ENCODE data around the gene HDAC4. TPM values are rescaled to one million over a fixed set of nuclear protein-coding genes. Genes with fewer than 3 reads are reported as not detected.

HDAC4 gene
- total and polyA plus RNA-seq, 12 donors = 3.7 to 40.0 (median 25.5) TPM

DNA sequence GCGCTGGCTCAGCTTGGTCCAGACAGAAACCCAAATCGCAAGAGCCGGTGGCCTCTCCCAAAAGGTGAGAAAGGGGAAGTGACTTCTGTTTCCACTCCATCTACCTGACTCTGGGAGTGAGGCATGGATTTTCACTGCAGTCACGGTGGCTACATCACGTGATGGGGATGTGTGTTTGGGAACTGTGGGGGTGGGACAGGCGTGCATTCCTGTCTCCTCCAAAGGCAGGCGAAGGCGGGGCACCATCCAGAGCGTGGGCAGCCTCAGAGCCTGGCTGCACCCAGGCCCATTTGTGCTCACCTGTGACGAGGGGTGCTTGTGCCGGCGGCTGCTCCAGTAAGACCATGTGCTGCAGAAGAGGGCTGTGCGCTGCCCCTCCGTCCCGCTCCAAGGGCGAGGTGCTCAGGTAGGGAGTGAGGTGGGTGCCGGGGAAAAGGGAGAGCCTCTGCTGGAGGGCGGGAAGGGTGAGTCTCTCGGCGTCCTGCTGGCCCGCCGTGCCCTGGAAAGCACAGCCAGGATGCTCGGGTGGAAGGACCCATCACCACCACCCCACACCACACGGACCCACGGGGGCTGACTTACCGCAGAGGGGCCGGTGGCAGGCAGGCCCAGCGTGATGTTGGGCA, 266.8 kb downstream of the HDAC4 start:
- DNase-seq = no peak
- Histone ChIP-seq H3K9me3 (peaks cover 0 to 6% (median 0%) of the 10 kb centered on the region in 11 donors), H3K27ac (no peak overlapping the region), H3K4me1 (peaks cover 2 to 20% (median 6%) of the 10 kb centered on the region in 9 donors), H3K27me3 (no peaks in the 10 kb centered on the region), H3K4me3 (no peak overlapping the region), H3K36me3 (peaks cover 0 to 100% (median 44%) of the 10 kb centered on the region in 9 donors)
- ATAC-seq = no peak
- intact Hi-C loops (cut with DNase I) = no loop called here
- TF ChIP-seq, protein P1, sequence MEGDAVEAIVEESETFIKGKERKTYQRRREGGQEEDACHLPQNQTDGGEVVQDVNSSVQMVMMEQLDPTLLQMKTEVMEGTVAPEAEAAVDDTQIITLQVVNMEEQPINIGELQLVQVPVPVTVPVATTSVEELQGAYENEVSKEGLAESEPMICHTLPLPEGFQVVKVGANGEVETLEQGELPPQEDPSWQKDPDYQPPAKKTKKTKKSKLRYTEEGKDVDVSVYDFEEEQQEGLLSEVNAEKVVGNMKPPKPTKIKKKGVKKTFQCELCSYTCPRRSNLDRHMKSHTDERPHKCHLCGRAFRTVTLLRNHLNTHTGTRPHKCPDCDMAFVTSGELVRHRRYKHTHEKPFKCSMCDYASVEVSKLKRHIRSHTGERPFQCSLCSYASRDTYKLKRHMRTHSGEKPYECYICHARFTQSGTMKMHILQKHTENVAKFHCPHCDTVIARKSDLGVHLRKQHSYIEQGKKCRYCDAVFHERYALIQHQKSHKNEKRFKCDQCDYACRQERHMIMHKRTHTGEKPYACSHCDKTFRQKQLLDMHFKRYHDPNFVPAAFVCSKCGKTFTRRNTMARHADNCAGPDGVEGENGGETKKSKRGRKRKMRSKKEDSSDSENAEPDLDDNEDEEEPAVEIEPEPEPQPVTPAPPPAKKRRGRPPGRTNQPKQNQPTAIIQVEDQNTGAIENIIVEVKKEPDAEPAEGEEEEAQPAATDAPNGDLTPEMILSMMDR (IDR thresholded peaks at IDR 0.05) = no peak
- WGBS, 2 donors = 95 to 97% methylated on average over 28 of the region's 28 CpGs

DNA sequence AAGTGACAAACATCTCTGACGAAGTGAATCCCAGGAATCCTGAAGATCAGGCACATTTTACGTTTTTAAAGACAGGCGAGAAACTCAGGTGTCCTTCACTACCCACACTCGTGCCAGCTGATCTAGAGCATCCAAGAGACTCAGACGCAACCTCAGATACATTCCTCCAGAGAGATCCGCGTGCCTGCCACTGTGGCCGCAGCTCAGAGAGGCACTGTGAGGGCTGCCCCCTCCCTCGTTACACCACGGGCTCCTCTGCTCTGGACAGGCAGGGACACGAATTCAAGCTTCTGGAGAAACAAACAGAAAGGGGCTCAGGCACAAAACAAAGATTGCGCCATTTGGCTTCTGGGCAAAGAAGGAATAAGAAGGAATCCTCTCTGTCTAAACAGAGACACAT, 268.0 kb downstream of the HDAC4 start:
- 91 to 97% methylated on average over 12 of the region's 12 CpGs for WGBS, 2 donors
- no peak overlapping the region for H3K27ac ChIP-seq
- no peaks in the 10 kb centered on the region for H3K27me3 ChIP-seq
- H3K36me3 ChIP-seq = peaks cover 0 to 99% (median 38%) of the 10 kb centered on the region in 9 donors
- TF ChIP-seq, protein P1 (IDR thresholded peaks at IDR 0.05) = no peak
- no peak for ATAC-seq
- intact Hi-C loops (cut with DNase I) = no loop called here
- peaks cover 0 to 6% (median 0%) of the 10 kb centered on the region in 11 donors for H3K9me3 ChIP-seq
- no peak overlapping the region for H3K4me3 ChIP-seq
- H3K4me1 ChIP-seq = peaks cover 4 to 29% (median 10%) of the 10 kb centered on the region in 9 donors
- DNase-seq = no peak

DNA sequence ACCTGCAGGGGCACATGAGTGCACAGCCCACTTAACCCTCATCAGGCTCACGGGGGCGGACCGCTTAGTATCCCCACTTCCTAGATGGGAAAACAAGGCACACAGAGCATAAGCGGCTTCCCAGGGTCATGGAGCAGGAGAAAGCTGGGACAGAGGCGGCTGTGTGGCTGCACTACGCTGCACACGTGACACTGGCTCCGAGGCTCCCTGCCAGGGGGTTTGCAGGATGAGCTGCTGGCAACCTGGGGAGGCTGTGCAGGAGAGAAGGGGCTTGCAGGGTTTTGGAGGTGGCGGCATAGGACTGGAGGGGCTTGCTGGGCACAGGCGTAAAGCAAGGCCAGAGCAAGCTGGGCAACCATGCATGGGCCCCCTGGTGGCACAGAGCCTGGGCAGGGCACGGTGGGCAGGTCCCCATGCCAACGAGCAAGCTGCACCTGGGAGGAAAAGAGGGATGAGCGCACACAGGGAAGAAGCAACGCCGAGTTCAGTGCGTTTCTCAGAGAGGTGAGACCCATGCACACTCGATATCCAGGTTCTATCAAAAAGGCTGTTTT, 268.6 kb downstream of the HDAC4 start:
- H3K36me3 ChIP-seq = peaks cover 0 to 98% (median 38%) of the 10 kb centered on the region in 9 donors
- no peaks in the 10 kb centered on the region for H3K27me3 ChIP-seq
- no peak overlapping the region for H3K4me3 ChIP-seq
- H3K27ac ChIP-seq = no peak overlapping the region
- TF ChIP-seq, protein P1 (IDR thresholded peaks at IDR 0.05) = no peak
- peaks cover under 1 to 29% (median 15%) of the 10 kb centered on the region in 9 donors for H3K4me1 ChIP-seq
- DNase-seq (no peak), ATAC-seq (no peak)
- peaks cover 0 to 6% (median 0%) of the 10 kb centered on the region in 11 donors for H3K9me3 ChIP-seq
- WGBS, 2 donors = 94 to 96% methylated on average over 17 of the region's 17 CpGs
- intact Hi-C loops (cut with DNase I) = no loop called here

DNA sequence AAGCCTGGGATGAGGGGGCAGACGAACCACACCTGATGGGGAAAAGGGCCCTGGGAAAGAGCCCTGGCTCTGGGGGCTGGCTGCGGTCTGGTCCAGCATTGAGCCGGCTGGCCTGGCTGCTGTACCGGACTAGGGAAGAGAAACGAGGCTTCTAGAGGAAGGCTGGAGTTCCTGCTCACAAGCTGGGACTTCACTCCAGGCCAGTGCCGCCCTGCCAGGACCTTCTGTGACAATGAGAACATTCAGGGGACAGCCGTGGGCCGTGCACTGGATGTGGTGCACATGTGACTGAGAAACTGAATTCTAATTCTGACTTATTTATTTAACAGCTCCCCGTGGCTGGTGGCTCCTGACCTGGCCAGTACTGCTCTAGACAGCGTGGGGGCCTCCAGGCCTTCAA, 269.3 kb downstream of the HDAC4 start:
- peaks cover 0 to 29% (median 12%) of the 10 kb centered on the region in 9 donors for H3K4me1 ChIP-seq
- no peak for ATAC-seq
- intact Hi-C loops (cut with DNase I) = no loop called here
- no peak overlapping the region for H3K4me3 ChIP-seq
- TF ChIP-seq, protein P1 (IDR thresholded peaks at IDR 0.05) = no peak
- peaks cover 0 to 97% (median 39%) of the 10 kb centered on the region in 9 donors for H3K36me3 ChIP-seq
- WGBS, 2 donors = 90 to 91% methylated on average over 10 of the region's 10 CpGs
- H3K27ac ChIP-seq = no peak overlapping the region
- H3K9me3 ChIP-seq = peaks cover 0 to 5% (median 0%) of the 10 kb centered on the region in 11 donors
- no peaks in the 10 kb centered on the region for H3K27me3 ChIP-seq
- DNase-seq = no peak
